IMR-90 (cell line): ENCODE results near the gene ANP32A.

Source experiments
- CEBPB ChIP-seq: IDR thresholded peaks from 2 replicates; pipeline ENCODE4 v1.6.1; 2012; ENCODE audit warnings: low read depth, low read length, improper control_type of control experiment
- MAZ ChIP-seq: IDR thresholded peaks from 2 replicates; pipeline ENCODE4 v1.6.1; 2012; ENCODE audit warnings: low read depth, mild to moderate bottlenecking, low read length, improper control_type of control experiment, moderate library complexity, borderline replicate concordance
- MXI1 ChIP-seq: IDR thresholded peaks from 2 replicates; pipeline ENCODE4 v1.6.1; 2012; ENCODE audit warnings: low read depth, mild to moderate bottlenecking, low read length, moderate library complexity, borderline replicate concordance
- POLR2A ChIP-seq: IDR thresholded peaks from 2 replicates; pipeline ENCODE4 v1.6.1; 2012; ENCODE audit warnings: mild to moderate bottlenecking, low read depth, low read length
- RAD21 ChIP-seq: IDR thresholded peaks from 2 replicates; pipeline ENCODE4 v1.6.1; 2012; ENCODE audit warnings: low read length, improper control_type of control experiment
- RCOR1 ChIP-seq: IDR thresholded peaks from 2 replicates; pipeline ENCODE4 v1.6.1; 2012; ENCODE audit warnings: mild to moderate bottlenecking, low read length, improper control_type of control experiment; ENCODE audit not compliant: insufficient replicate concordance
- RFX5 ChIP-seq: IDR thresholded peaks from 2 replicates; pipeline ENCODE4 v1.8.0; 2012; ENCODE audit warnings: low read depth, mild to moderate bottlenecking, low read length, moderate library complexity
- SMC3 ChIP-seq: fragments of 150-350 bp; IDR thresholded peaks from 2 replicates; pipeline ENCODE4 v1.6.1; 2016; ENCODE audit warnings: low read depth, mild to moderate bottlenecking, antibody characterized with exemption, low read length, moderate library complexity
- TF ChIP-seq, protein P1 (sequence below): conservative IDR thresholded peaks from 2 replicates; pipeline ENCODE4 v1.5.1; 2012; ENCODE audit warnings: mild to moderate bottlenecking, low read depth, low read length, improper control_type of control experiment
- TF ChIP-seq, protein P2 (sequence below): fragments of 150-350 bp; IDR thresholded peaks from 2 replicates; pipeline ENCODE4 v1.6.1; 2016; ENCODE audit warnings: low read depth, mild to moderate bottlenecking, low read length, moderate library complexity, borderline replicate concordance

DNA sequence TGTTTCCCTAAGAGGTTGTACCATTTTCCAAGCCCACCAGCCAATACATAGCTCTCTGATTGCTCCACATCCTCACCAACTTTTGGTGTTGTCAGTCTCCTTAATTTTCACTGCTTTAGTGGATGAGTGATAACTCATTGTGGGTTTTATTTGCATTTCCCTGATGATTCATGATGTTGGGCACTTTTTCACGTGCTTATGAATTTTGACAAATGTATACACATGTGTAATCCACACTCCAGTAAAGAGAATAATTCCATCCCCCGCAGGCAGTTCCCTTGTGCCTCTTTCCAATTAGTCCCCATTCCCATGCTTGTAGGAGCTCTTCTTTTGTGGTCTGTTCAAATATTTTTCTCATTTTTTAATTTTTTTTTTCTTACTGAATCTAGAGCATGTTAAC is 52.4 kb downstream of the ANP32A start:
- TF ChIP-seq POLR2A, result no peak
- TF ChIP-seq, protein P1, sequence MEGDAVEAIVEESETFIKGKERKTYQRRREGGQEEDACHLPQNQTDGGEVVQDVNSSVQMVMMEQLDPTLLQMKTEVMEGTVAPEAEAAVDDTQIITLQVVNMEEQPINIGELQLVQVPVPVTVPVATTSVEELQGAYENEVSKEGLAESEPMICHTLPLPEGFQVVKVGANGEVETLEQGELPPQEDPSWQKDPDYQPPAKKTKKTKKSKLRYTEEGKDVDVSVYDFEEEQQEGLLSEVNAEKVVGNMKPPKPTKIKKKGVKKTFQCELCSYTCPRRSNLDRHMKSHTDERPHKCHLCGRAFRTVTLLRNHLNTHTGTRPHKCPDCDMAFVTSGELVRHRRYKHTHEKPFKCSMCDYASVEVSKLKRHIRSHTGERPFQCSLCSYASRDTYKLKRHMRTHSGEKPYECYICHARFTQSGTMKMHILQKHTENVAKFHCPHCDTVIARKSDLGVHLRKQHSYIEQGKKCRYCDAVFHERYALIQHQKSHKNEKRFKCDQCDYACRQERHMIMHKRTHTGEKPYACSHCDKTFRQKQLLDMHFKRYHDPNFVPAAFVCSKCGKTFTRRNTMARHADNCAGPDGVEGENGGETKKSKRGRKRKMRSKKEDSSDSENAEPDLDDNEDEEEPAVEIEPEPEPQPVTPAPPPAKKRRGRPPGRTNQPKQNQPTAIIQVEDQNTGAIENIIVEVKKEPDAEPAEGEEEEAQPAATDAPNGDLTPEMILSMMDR, result no peak
- TF ChIP-seq SMC3, result no peak
- TF ChIP-seq MXI1, result no peak
- TF ChIP-seq RAD21, result no peak
- TF ChIP-seq, protein P2, sequence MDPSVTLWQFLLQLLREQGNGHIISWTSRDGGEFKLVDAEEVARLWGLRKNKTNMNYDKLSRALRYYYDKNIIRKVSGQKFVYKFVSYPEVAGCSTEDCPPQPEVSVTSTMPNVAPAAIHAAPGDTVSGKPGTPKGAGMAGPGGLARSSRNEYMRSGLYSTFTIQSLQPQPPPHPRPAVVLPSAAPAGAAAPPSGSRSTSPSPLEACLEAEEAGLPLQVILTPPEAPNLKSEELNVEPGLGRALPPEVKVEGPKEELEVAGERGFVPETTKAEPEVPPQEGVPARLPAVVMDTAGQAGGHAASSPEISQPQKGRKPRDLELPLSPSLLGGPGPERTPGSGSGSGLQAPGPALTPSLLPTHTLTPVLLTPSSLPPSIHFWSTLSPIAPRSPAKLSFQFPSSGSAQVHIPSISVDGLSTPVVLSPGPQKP, result no peak
- TF ChIP-seq MAZ, result no peak
- no peak for TF ChIP-seq CEBPB
- no peak for TF ChIP-seq RCOR1
- no peak for TF ChIP-seq RFX5
